Measurements from ENCODE around the gene ELAVL4.

- TF ChIP-seq RNF2 (IDR thresholded peaks at IDR 0.05; ENCODE audit: borderline replicate concordance, low read depth, low read length, missing control alignments, poor library complexity, severe bottlenecking) (no peak), HDAC2 (IDR thresholded peaks at IDR 0.05; ENCODE audit: borderline replicate concordance in 1 of 2, low read depth in 2 of 2, low read length in 2 of 2) (no peak), CTCF (IDR thresholded peaks at IDR 0.05; ENCODE audit: control extremely low read depth in 1 of 3, insufficient read depth in 1 of 3, low read depth in 1 of 3, low read length in 3 of 3) (no peak), BCL11A (IDR thresholded peaks at IDR 0.05; ENCODE audit: low read depth in 2 of 2, low read length in 2 of 2) (no peak), NRF1 (IDR thresholded peaks at IDR 0.05; ENCODE audit: low read depth, low read length) (no peak), SUZ12 (IDR thresholded peaks at IDR 0.05; ENCODE audit: low read length) (no peak), POLR2A (IDR thresholded peaks at IDR 0.05; ENCODE audit: control extremely low read depth in 1 of 2, low read depth in 2 of 2, low read length in 2 of 2) (no peak)
These were observed 396 bp downstream of the ELAVL4 start for GRCh38 chr1:50109116-50109515.
